GM12801 (cell line): ENCODE results near the gene GDE1.

Experiments used
- TF ChIP-seq, protein P1 (sequence below): IDR thresholded peaks from one replicate; pipeline ENCODE4 v1.5.1; 2011; ENCODE audit warnings: control low read depth; ENCODE audit not compliant: insufficient read length; ENCODE audit errors: extremely low read depth

GDE1 gene

GRCh38 chr16:19463468-19464315 lies 58.2 kb downstream of the GDE1 start:
- TF ChIP-seq, protein P1, sequence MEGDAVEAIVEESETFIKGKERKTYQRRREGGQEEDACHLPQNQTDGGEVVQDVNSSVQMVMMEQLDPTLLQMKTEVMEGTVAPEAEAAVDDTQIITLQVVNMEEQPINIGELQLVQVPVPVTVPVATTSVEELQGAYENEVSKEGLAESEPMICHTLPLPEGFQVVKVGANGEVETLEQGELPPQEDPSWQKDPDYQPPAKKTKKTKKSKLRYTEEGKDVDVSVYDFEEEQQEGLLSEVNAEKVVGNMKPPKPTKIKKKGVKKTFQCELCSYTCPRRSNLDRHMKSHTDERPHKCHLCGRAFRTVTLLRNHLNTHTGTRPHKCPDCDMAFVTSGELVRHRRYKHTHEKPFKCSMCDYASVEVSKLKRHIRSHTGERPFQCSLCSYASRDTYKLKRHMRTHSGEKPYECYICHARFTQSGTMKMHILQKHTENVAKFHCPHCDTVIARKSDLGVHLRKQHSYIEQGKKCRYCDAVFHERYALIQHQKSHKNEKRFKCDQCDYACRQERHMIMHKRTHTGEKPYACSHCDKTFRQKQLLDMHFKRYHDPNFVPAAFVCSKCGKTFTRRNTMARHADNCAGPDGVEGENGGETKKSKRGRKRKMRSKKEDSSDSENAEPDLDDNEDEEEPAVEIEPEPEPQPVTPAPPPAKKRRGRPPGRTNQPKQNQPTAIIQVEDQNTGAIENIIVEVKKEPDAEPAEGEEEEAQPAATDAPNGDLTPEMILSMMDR, result no peak

GRCh38 chr16:19460397-19460796 lies 61.5 kb downstream of the GDE1 start:
- TF ChIP-seq, protein P1, result no peak

GRCh38 chr16:19458722-19459379 lies 63.0 kb downstream of the GDE1 start:
- TF ChIP-seq, protein P1, result no peak
